GM12865 (cell line): Measurements from ENCODE around the gene CCL20.
A peak's percentile ranks its signal among the peaks of the same experiment; 100 is the strongest.

ENCODE experiments used
- DNase-seq: peaks from one replicate; pipeline ENCODE4 v3.0.0; 2010; ENCODE audit warnings: low read depth
- H3K4me3 ChIP-seq: 2 replicates; pipeline ENCODE4 v1.5.1; 2011; ENCODE audit warnings: mild to moderate bottlenecking, low read depth, low read length, control low read depth
- TF ChIP-seq, protein P1 (sequence below): IDR thresholded peaks from 2 replicates; pipeline ENCODE4 v1.5.1; 2011; ENCODE audit warnings: low read length, control low read depth, low read depth, inconsistent platforms; ENCODE audit not compliant: insufficient read depth; ENCODE audit errors: missing control alignments

CCL20 gene

DNA sequence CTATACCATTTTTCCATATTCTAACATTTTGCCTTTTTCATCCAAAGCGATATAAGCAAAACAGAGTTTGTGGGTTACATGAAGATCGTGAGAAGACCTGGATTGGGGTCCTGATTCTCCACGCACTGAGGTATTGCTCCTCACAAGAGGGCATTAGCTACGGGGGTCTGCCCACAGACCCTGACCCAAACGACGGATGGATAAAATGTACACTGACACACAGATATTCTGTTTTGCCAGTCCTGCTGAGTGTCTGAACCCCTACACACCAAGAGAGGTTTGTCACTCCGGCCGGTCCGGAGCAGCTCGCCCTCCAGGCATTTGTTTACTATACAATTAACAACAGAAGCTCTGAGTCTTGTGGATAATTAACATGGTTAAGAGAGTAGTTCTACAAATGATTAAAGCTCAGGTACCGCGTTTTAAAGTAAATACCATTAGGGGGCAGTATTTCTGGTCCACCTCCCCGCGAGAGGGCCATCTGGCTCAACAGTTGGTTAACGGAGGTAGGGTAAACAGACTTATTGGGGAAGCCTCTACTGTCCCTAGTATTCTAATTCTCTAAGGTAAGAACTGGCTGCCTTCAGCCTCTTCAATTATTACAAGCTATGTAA lies 39.5 kb upstream of the CCL20 start:
- peak; percentile 58 for DNase-seq
- TF ChIP-seq, protein P1, sequence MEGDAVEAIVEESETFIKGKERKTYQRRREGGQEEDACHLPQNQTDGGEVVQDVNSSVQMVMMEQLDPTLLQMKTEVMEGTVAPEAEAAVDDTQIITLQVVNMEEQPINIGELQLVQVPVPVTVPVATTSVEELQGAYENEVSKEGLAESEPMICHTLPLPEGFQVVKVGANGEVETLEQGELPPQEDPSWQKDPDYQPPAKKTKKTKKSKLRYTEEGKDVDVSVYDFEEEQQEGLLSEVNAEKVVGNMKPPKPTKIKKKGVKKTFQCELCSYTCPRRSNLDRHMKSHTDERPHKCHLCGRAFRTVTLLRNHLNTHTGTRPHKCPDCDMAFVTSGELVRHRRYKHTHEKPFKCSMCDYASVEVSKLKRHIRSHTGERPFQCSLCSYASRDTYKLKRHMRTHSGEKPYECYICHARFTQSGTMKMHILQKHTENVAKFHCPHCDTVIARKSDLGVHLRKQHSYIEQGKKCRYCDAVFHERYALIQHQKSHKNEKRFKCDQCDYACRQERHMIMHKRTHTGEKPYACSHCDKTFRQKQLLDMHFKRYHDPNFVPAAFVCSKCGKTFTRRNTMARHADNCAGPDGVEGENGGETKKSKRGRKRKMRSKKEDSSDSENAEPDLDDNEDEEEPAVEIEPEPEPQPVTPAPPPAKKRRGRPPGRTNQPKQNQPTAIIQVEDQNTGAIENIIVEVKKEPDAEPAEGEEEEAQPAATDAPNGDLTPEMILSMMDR: peak; percentile 37
- no peak overlapping the region for H3K4me3 ChIP-seq

DNA sequence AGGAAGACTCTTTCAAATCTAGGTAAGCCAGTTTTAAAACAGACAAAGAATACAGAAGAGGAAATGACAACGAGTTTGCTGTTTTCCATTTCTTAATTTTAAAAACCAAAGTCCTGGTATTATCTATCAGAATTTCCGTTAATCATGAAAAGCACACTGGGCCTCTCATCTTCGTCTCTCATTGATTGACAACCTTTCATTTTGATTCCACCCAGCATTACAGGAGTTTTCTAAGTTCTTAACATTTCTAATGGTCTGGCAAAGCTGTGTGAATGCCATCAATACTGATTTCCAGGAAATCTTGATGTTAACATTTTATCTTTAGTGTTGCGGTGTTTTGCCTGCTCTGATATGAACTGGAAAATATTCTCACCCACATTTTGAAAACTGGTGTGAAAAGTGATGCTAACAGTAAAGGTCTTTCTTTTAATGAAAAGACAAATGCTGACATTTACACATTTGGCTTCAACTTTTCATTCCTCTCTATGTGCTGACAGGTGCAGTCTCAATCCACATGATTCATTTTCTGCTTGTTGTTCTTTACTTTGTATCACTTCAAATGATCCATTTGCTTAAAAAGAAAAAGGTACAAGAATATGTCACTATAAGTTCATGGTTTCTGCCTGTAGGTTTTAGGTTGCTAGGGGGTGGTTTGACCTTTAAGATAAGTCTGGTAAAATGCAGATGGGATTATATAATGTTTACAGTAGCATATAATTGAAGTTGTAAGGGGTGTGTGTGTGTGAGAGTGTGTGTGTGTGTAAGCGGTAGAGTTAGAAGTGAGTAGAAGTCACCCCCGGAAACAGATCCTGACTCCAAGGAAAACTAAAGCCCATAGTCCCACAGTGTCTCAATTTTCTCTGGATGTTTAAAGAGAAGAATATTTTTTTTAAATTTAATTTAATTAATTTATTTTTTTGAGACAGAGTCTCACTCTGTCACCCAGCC lies 38.5 kb upstream of the CCL20 start:
- H3K4me3 ChIP-seq: no peak overlapping the region
- TF ChIP-seq, protein P1: no peak
- no peak for DNase-seq

DNA sequence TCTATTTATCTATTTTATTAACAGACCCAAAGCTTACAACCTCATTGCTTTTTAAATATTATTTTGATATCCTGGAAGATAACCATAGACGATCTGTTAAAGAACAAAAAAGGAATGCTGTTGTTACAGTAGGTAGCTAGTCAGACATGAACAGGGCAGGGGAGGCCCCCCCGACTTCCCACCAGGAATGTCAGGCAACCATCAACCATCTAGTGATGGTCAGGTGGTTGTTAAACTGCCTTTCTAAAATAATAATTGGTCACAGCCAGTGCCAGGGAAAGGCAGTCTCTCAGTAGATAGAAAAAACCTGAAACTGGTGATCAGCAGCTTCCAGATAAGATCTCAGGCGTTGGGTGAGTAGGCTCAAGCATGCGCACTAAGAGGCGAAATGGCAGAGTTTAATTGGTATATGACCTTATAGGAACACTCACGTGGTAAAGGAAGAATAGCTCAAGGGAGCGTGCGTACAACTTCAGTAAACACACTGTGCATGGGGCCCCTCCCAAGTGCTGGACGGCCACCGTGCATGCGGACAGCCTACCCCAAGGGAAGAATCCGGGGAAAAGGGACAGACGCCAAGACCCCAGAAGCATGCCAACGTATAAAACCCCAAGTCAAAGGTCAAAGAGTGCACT lies 32.5 kb upstream of the CCL20 start:
- TF ChIP-seq, protein P1: no peak
- no peak overlapping the region for H3K4me3 ChIP-seq

DNA sequence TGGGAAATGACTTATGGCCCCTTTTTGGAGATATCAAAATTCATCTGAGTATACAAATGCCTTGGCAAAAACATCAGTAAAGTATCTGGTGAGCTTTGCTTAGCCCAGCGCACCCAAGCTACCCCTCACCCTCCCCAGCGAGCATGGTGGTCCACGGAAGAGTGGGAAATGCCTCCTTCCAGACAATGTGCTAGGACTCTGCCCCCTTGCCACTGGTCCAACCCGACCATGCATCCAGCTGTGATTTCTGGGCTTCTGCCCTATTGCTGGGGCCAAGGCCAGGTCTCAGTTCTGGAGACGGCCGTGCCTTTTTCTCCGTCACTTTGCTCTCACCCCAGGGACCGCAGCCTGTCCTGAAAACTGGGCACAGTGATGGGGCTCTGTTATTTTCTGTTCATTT lies 31.8 kb upstream of the CCL20 start:
- no peak for DNase-seq
- H3K4me3 ChIP-seq: no peak overlapping the region
- TF ChIP-seq, protein P1: no peak

More for the DNA sequence above, 32.5 kb upstream of the CCL20 start:
- DNase-seq: no peak

DNA sequence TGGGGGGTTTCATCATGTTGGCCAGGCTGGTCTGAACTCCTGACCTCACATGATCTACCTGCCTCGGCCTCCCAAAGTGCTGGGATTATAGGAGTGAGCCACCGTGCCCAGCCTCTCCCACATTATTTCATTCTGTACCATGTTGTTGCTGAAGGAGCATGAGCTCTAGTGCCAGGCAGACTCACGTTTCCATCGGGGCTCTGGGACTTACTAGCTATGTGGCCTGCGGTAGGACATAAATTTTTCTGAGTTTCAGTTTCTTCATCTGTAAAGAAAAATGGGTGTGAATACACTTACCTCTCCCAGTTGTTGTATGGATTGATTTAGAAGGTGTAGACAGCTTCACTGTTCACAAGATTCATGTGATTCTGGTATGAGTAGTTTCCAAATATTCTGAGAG lies 30.8 kb upstream of the CCL20 start:
- peak overlapping the region; percentile 52 for H3K4me3 ChIP-seq
- TF ChIP-seq, protein P1: no peak
- DNase-seq: peak; percentile 45

DNA sequence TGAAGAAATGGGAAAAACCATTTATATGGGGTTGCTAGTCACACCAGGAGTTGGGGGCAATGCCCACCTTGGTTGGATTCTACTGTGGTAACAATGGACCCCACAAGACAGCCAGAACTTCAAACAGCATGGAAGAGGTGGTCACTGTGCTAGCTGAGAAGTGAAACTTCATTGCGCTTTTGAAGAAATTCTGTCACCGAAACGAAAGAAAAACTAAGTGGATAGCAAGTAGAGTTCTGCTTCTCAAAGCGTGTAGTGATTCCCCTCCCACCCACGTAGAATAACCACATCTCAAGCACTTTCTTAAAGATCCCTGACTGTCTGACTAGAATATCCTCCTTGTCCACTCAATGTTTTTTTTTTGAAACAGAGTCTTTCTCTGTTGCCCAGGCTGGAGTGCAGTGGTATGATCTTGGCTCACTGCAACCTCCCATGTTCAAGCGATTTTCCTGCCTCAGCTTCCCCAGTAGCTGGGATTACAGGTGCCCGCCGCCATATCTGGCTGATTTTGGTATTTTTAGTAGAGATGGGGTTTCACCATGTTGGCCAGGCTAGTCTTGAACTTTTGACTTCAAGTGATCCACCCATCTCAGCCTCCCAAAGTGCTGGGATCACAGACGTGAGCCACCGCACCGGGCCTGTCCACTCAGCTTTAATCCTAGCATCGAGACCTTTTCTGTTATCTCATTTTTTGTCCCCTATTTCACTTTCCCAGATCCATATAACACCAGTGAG lies 30.1 kb upstream of the CCL20 start:
- peak overlapping the region; percentile 52 for H3K4me3 ChIP-seq
- peak; percentile 87 for DNase-seq
- TF ChIP-seq, protein P1: no peak
